Nephron (organoid): Measurements from ENCODE around the gene ELANE.

ENCODE experiments used
- H3K27ac Mint-ChIP-seq, 3 experiments: 2 replicates each; pipeline ENCODE4 v1.8.0; 2020; ENCODE audit warnings: mixed read lengths in 3 of 3, mild to moderate bottlenecking in 2 of 3, moderate library complexity in 1 of 3
- H3K27me3 Mint-ChIP-seq: 2 replicates; pipeline ENCODE4 v1.8.0; 2021; ENCODE audit warnings: low read depth, mild to moderate bottlenecking, moderate library complexity, mixed read lengths
- H3K36me3 Mint-ChIP-seq: 2 replicates; pipeline ENCODE4 v1.8.0; 2020; ENCODE audit warnings: low read depth, mixed read lengths
- H3K4me1 Mint-ChIP-seq: 2 replicates; pipeline ENCODE4 v1.8.0; 2020; ENCODE audit warnings: mixed read lengths
- H3K4me3 Mint-ChIP-seq, 3 experiments: 2 replicates each; pipeline ENCODE4 v1.8.0; 2020; ENCODE audit warnings: mild to moderate bottlenecking in 3 of 3, mixed read lengths in 3 of 3, moderate library complexity in 2 of 3
- H3K9me3 Mint-ChIP-seq: 2 replicates; pipeline ENCODE4 v1.8.0; 2020; ENCODE audit warnings: mixed read lengths
- TF ChIP-seq, protein P1 (sequence below), 3 experiments: fragments of 200-600 bp; sonication (generic); IDR thresholded peaks; one replicate each; pipeline ENCODE4 v1.5.0; 2021; ENCODE audit warnings: antibody characterized with exemption in 3 of 3; ENCODE audit not compliant: unreplicated experiment in 3 of 3

Gene ELANE

GRCh38 chr19:827314-827709 lies 24.8 kb upstream of the ELANE start:
- Mint-ChIP-seq H3K9me3 (no peaks in the 10 kb centered on the region), H3K36me3 (no peaks in the 10 kb centered on the region), H3K4me1 (no peaks in the 10 kb centered on the region), H3K4me3 (no peak overlapping the region), H3K27me3 (peaks cover 10% of the 10 kb centered on the region), H3K27ac (no peak overlapping the region)
- TF ChIP-seq, protein P1, sequence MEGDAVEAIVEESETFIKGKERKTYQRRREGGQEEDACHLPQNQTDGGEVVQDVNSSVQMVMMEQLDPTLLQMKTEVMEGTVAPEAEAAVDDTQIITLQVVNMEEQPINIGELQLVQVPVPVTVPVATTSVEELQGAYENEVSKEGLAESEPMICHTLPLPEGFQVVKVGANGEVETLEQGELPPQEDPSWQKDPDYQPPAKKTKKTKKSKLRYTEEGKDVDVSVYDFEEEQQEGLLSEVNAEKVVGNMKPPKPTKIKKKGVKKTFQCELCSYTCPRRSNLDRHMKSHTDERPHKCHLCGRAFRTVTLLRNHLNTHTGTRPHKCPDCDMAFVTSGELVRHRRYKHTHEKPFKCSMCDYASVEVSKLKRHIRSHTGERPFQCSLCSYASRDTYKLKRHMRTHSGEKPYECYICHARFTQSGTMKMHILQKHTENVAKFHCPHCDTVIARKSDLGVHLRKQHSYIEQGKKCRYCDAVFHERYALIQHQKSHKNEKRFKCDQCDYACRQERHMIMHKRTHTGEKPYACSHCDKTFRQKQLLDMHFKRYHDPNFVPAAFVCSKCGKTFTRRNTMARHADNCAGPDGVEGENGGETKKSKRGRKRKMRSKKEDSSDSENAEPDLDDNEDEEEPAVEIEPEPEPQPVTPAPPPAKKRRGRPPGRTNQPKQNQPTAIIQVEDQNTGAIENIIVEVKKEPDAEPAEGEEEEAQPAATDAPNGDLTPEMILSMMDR (IDR thresholded peaks at IDR 0.05; ENCODE audit: unreplicated experiment in 3 of 3): no peak

DNA sequence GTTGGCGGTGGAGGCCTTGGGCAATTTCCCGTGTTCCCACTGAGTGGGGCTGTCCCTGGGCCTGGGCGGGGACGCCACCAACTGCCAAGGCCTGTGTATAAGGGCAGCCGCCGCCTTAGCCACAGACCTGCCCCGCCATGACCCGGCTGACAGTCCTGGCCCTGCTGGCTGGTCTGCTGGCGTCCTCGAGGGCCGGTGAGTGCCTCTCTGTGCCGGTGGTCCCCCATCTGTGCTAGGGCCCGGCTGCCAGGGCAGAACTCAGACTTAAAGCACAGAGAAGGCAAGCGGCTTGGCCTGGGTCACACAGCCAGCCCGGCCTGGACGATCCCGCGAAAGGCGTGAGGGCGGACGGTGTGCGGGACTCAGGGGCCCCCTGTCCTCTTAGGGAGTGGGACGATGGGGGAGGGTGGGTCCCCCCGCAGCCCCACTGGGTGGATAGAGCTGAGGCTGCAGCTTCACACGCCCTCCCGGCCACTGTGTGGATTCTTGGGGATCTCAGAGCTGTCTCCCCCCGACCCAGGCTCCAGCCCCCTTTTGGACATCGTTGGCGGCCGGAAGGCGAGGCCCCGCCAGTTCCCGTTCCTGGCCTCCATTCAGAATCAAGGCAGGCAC lies 24.3 kb upstream of the ELANE start, which contains the start of gene AZU1:
AZU1 (plus strand) TSS at position 128 of the 612 bp plus-strand sequence; CDS start at position 138, 10 bp downstream.
- Mint-ChIP-seq H3K27ac (no peak within 1 kb of the TSS), H3K4me1 (no peaks in the 10 kb centered on the region), H3K36me3 (no peaks in the 10 kb centered on the region), H3K9me3 (no peaks in the 10 kb centered on the region), H3K27me3 (peaks cover 10% of the 10 kb centered on the region), H3K4me3 (no peak within 1 kb of the TSS)
- TF ChIP-seq, protein P1 (IDR thresholded peaks at IDR 0.05; ENCODE audit: unreplicated experiment in 3 of 3): no peak

- Mint-ChIP-seq H3K36me3 (no peaks in the 10 kb centered on the region), H3K27me3 (peaks cover 10% of the 10 kb centered on the region), H3K4me3 (no peak overlapping the region), H3K9me3 (no peaks in the 10 kb centered on the region), H3K27ac (no peak overlapping the region), H3K4me1 (no peaks in the 10 kb centered on the region)
- TF ChIP-seq, protein P1 (IDR thresholded peaks at IDR 0.05; ENCODE audit: unreplicated experiment in 3 of 3): no peak
Measured at GRCh38 chr19:829129-829758, 22.9 kb upstream of the ELANE start.

DNA sequence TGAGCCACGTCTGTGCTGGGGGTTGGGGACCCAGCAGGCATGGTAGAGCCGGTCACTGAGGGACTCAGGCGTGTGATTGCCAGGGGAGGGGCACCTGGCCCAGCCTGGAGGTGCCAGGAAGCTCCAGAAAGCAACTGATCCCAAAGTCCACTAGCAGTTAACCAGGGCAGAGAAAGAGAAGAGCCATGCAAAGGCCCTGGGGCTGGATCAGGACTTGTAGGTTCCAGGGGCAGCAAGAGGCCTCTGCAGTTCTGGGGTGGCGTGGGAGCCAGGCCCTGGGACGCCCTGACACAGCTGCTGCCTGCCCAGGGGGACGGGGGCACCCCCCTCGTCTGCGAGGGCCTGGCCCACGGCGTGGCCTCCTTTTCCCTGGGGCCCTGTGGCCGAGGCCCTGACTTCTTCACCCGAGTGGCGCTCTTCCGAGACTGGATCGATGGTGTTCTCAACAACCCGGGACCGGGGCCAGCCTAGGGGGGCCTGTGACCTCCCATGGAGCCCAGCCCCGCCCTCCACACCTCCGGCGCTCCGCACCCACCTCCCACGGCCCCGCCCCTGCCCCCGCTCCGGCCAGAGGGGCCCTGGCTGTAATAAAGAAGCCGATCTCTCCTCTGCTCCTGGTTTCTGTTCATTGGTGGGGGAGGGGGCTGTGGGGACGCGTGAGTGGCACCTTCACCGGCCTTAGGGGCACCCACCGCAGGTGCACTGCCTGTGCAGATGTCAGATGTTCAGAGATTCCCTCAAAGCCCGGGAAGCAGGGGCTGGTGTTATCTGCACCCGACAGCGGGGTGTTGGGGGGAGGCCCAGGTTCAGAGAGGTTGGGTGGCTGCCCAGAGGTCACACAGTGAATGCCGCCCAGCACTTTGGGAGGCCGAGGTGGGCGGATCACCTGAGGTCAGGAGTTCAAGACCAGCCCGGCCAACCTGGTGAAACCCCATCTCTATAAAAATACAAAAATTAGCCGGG lies 20.4 kb upstream of the ELANE start:
- Mint-ChIP-seq H3K9me3 (no peaks in the 10 kb centered on the region), H3K27me3 (peaks cover 7% of the 10 kb centered on the region), H3K27ac (no peak overlapping the region), H3K4me1 (no peaks in the 10 kb centered on the region), H3K36me3 (no peaks in the 10 kb centered on the region), H3K4me3 (no peak overlapping the region)
- TF ChIP-seq, protein P1 (IDR thresholded peaks at IDR 0.05; ENCODE audit: unreplicated experiment in 3 of 3): no peak

- Mint-ChIP-seq H3K4me1 (no peaks in the 10 kb centered on the region), H3K36me3 (no peaks in the 10 kb centered on the region), H3K4me3 (no peak overlapping the region), H3K9me3 (no peaks in the 10 kb centered on the region), H3K27ac (peak overlapping the region in 1 of 3 experiments; percentile 48), H3K27me3 (peaks cover 7% of the 10 kb centered on the region)
- TF ChIP-seq, protein P1 (IDR thresholded peaks at IDR 0.05; ENCODE audit: unreplicated experiment in 3 of 3): no peak
Measured at GRCh38 chr19:834216-834615, 17.9 kb upstream of the ELANE start.
